HCT116 (cell line): Measurements from ENCODE around the gene DAAM2. TPM values are rescaled to one million over a fixed set of nuclear protein-coding genes. Genes with fewer than 3 reads are reported as not detected.

ENCODE experiments used
- ATAC-seq: fragments of 200-7000 bp; cut with Tn5 transposase; 2 replicates; pipeline ENCODE4 v1.9.1; 2020; ENCODE audit warnings: mild to moderate bottlenecking, moderate library complexity
- BruUV-seq: library from RNA; stranded (reverse); fragments of 400-500 nt; replicated peaks from 2 replicates; lab custom pipeline; 2021; lab: Mats Ljungman, UMichigan
- CTCF ChIA-PET: fragments of 300-600 bp; sonication (Branson Sonifier 250); formaldehyde crosslinking; loops from one replicate; lab custom pipeline; 2021; ENCODE audit warnings: antibody characterized with exemption; lab: Charles Lee
- POLR2A ChIA-PET: fragments of 300-600, 350-600 bp; sonication (Branson Sonifier 250); formaldehyde crosslinking; loops from one replicate; lab custom pipeline; 2021; ENCODE audit warnings: antibody characterized with exemption; lab: Charles Lee
- RAD21 ChIA-PET, 2 experiments: fragments of 300-600 bp; sonication (Branson Sonifier 250); formaldehyde crosslinking; loops; one replicate each; lab custom pipeline; 2023; ENCODE audit warnings: low total read pairs in 2 of 2; ENCODE audit not compliant: uncharacterized antibody in 2 of 2, unreplicated experiment in 2 of 2, low non-redundant PET in 1 of 2; lab: Charles Lee
- DNase-seq: peaks from one replicate; pipeline ENCODE4 v3.0.0-alpha.2; 2010; ENCODE audit warnings: low read depth, low spot score
- H2AFZ ChIP-seq: fragments of 200-600 bp; shearing (Covaris generic), sonication (generic); 2 replicates; pipeline ENCODE4 v1.6.1; 2017; ENCODE audit warnings: low read depth, mixed run types, mixed read lengths, antibody characterized with exemption, low read length; ENCODE audit not compliant: poor library complexity, severe bottlenecking
- H3K27ac ChIP-seq: 2 replicates; pipeline ENCODE4 v1.5.1; 2012; ENCODE audit warnings: low read depth, low read length
- H3K27me3 ChIP-seq: fragments of 200-600 bp; sonication (generic); 2 replicates; pipeline ENCODE4 v1.6.1; 2016; ENCODE audit warnings: mixed run types, low read length, mixed read lengths; ENCODE audit not compliant: insufficient read depth
- H3K36me3 ChIP-seq, 2 experiments: fragments of 200-500 bp in 1 of 2; fragments of 200-600 bp in 1 of 2; sonication (Bioruptor generic) in 1 of 2; sonication (generic) in 1 of 2; 2 replicates each; pipeline versions ENCODE4 v1.5.1 to v1.6.1; 2014 to 2016; ENCODE audit warnings: low read length in 2 of 2, inconsistent platforms in 1 of 2, mixed read lengths in 1 of 2, mixed run types in 1 of 2; ENCODE audit not compliant: insufficient read depth in 2 of 2, control insufficient read depth in 1 of 2
- H3K4me1 ChIP-seq, 2 experiments: fragments of 200-600 bp in 1 of 2; sonication (generic) in 1 of 2; 2 replicates each; pipeline versions ENCODE4 v1.5.1 to v1.6.1; 2012 to 2017; ENCODE audit warnings: low read length in 2 of 2, inconsistent platforms in 1 of 2, mild to moderate bottlenecking in 1 of 2, mixed read lengths in 1 of 2, mixed run types in 1 of 2, moderate library complexity in 1 of 2; ENCODE audit not compliant: insufficient read depth in 2 of 2, control insufficient read depth in 1 of 2
- H3K4me2 ChIP-seq: fragments of 200-600 bp; sonication (generic); 2 replicates; pipeline ENCODE4 v1.6.1; 2017; ENCODE audit warnings: mixed run types, low read length, mixed read lengths
- H3K4me3 ChIP-seq, 2 experiments: fragments of 200-600 bp in 1 of 2; sonication (generic) in 1 of 2; replicated peaks in 1 of 2; 2 replicates each; pipeline ENCODE4 v1.5.1; 2011 to 2016; ENCODE audit warnings: low read length in 2 of 2, control low read depth in 1 of 2, low read depth in 1 of 2, mild to moderate bottlenecking in 1 of 2, mixed read lengths in 1 of 2, mixed run types in 1 of 2
- H3K79me2 ChIP-seq: fragments of 200-600 bp; sonication (generic); 2 replicates; pipeline ENCODE4 v1.6.1; 2017; ENCODE audit warnings: mild to moderate bottlenecking, mixed run types, low read length, moderate library complexity, mixed read lengths; ENCODE audit not compliant: insufficient read depth
- H3K9ac ChIP-seq: fragments of 200-600 bp; sonication (generic); 2 replicates; pipeline ENCODE4 v1.6.1; 2016; ENCODE audit warnings: low read length, mixed read lengths
- H3K9me2 ChIP-seq: fragments of 200-600 bp; sonication (generic), shearing (Covaris generic); 2 replicates; pipeline ENCODE4 v1.6.1; 2017; ENCODE audit warnings: mixed run types, mild to moderate bottlenecking, moderate library complexity; ENCODE audit not compliant: insufficient read depth
- H3K9me3 ChIP-seq, 2 experiments: fragments of 200-500 bp in 1 of 2; fragments of 200-600 bp in 1 of 2; sonication (Bioruptor generic) in 1 of 2; sonication (generic) in 1 of 2; 2 replicates each; pipeline ENCODE4 v1.6.1; 2014 to 2017; ENCODE audit warnings: low read length in 2 of 2, mixed read lengths in 2 of 2, inconsistent platforms in 1 of 2, low read depth in 1 of 2, mild to moderate bottlenecking in 1 of 2, mixed run types in 1 of 2, moderate library complexity in 1 of 2; ENCODE audit not compliant: control insufficient read depth in 1 of 2, insufficient read depth in 1 of 2
- H4K20me1 ChIP-seq: fragments of 200-600 bp; sonication (generic), shearing (Covaris generic); 2 replicates; pipeline ENCODE4 v1.6.1; 2017; ENCODE audit warnings: mixed run types, mild to moderate bottlenecking, moderate library complexity; ENCODE audit not compliant: insufficient read depth
- CEBPB ChIP-seq: IDR thresholded peaks from 2 replicates; pipeline ENCODE4 v1.6.1; 2012; ENCODE audit warnings: low read depth
- EZH2 ChIP-seq: fragments of 200-600 bp; sonication (generic); IDR thresholded peaks from 2 replicates; pipeline ENCODE4 v1.6.1; 2017; ENCODE audit warnings: antibody characterized with exemption, mixed run types
- JUND ChIP-seq: IDR thresholded peaks from 2 replicates; pipeline ENCODE4 v1.6.1; 2012
- POLR2AphosphoS5 ChIP-seq: IDR thresholded peaks from 2 replicates; pipeline ENCODE4 v1.6.1; 2011; ENCODE audit warnings: mild to moderate bottlenecking, low read depth, low read length, moderate library complexity
- RAD21 ChIP-seq: IDR thresholded peaks from 2 replicates; pipeline ENCODE4 v1.6.1; 2012; ENCODE audit warnings: low read depth, mild to moderate bottlenecking
- SP1 ChIP-seq: IDR thresholded peaks from 2 replicates; pipeline ENCODE4 v1.6.1; 2012; ENCODE audit warnings: low read depth
- SRF ChIP-seq: IDR thresholded peaks from 2 replicates; pipeline ENCODE4 v1.6.1; 2012; ENCODE audit warnings: low read depth
- TCF7L2 ChIP-seq: IDR thresholded peaks from 2 replicates; pipeline ENCODE4 v1.7.0; 2011; ENCODE audit warnings: borderline replicate concordance, inconsistent platforms; ENCODE audit not compliant: insufficient read depth, insufficient read length; ENCODE audit errors: extremely low read depth
- ZNF274 ChIP-seq: fragments of 200-500 bp; sonication (Bioruptor generic); IDR thresholded peaks from 2 replicates; pipeline ENCODE4 v1.6.1; 2014; ENCODE audit warnings: mild to moderate bottlenecking, low read depth, low read length, inconsistent platforms
- intact Hi-C: fragments of 100-400 bp; cut with micrococcal nuclease; formaldehyde crosslinking; loops from 2 replicates; pipeline ENCODE4 v1.10.0; 2022
- total RNA-seq: library from RNA; stranded (reverse); gene quantifications from one replicate; pipeline ENCODE4 v1.2.1, GENCODE V29; 2021; ENCODE audit not compliant: unreplicated experiment
- TF ChIP-seq, protein P1 (sequence below): IDR thresholded peaks from 2 replicates; pipeline ENCODE4 v1.6.1; 2011; ENCODE audit warnings: mild to moderate bottlenecking, low read length, moderate library complexity; ENCODE audit not compliant: insufficient replicate concordance; ENCODE audit errors: extremely low read depth
- TF ChIP-seq, protein P2 (sequence below), 3 experiments: fragments of 200-600 bp in 1 of 3; sonication (generic) in 1 of 3; IDR thresholded peaks in 2 of 3; conservative IDR thresholded peaks in 1 of 3; 2 replicates each; pipeline ENCODE4 v1.5.1; 2012 to 2017; ENCODE audit warnings: low read depth in 2 of 3, low read length in 2 of 3, antibody characterized with exemption in 1 of 3, borderline replicate concordance in 1 of 3, control low read depth in 1 of 3, mild to moderate bottlenecking in 1 of 3, mixed read lengths in 1 of 3, mixed run types in 1 of 3, moderate library complexity in 1 of 3; ENCODE audit not compliant: insufficient read depth in 1 of 3
- TF ChIP-seq, protein P3 (sequence below): IDR thresholded peaks from 2 replicates; pipeline ENCODE4 v1.6.1; 2012

DAAM2 gene
- total RNA-seq, 1 experiment from 2014 or later = not detected

DNA sequence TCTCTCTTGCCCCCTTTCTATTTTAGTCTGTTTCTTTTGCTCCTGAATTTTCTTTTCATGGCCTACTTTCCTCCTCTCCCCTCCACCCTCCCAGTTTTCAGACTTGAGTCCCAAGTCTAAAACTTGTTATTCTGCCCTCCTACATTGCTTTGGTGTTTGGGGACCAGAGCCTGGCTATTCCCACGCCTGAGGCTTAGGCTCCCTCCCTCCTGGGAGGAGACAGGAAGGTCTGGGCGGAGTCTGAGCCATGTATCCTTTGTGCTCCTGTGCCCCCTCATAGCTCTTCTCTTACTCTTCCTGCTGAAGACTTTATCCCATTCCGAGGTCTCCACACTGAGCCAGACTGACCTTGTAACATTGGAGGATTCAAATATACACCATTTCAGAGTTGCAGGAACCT, 69.5 kb downstream of the DAAM2 start:
- H3K4me3 ChIP-seq = no peak overlapping the region
- no peaks in the 10 kb centered on the region for H3K36me3 ChIP-seq
- no peak for ATAC-seq
- CTCF ChIA-PET = no interaction called here
- no peaks in the 10 kb centered on the region for H4K20me1 ChIP-seq
- TF ChIP-seq POLR2AphosphoS5 (no peak), JUND (no peak), CEBPB (no peak), SP1 (no peak), TCF7L2 (no peak), SRF (no peak), ZNF274 (no peak), RAD21 (no peak), EZH2 (no peak)
- TF ChIP-seq, protein P1, sequence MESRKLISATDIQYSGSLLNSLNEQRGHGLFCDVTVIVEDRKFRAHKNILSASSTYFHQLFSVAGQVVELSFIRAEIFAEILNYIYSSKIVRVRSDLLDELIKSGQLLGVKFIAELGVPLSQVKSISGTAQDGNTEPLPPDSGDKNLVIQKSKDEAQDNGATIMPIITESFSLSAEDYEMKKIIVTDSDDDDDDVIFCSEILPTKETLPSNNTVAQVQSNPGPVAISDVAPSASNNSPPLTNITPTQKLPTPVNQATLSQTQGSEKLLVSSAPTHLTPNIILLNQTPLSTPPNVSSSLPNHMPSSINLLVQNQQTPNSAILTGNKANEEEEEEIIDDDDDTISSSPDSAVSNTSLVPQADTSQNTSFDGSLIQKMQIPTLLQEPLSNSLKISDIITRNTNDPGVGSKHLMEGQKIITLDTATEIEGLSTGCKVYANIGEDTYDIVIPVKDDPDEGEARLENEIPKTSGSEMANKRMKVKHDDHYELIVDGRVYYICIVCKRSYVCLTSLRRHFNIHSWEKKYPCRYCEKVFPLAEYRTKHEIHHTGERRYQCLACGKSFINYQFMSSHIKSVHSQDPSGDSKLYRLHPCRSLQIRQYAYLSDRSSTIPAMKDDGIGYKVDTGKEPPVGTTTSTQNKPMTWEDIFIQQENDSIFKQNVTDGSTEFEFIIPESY = no peak
- TF ChIP-seq, protein P2, sequence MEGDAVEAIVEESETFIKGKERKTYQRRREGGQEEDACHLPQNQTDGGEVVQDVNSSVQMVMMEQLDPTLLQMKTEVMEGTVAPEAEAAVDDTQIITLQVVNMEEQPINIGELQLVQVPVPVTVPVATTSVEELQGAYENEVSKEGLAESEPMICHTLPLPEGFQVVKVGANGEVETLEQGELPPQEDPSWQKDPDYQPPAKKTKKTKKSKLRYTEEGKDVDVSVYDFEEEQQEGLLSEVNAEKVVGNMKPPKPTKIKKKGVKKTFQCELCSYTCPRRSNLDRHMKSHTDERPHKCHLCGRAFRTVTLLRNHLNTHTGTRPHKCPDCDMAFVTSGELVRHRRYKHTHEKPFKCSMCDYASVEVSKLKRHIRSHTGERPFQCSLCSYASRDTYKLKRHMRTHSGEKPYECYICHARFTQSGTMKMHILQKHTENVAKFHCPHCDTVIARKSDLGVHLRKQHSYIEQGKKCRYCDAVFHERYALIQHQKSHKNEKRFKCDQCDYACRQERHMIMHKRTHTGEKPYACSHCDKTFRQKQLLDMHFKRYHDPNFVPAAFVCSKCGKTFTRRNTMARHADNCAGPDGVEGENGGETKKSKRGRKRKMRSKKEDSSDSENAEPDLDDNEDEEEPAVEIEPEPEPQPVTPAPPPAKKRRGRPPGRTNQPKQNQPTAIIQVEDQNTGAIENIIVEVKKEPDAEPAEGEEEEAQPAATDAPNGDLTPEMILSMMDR (IDR thresholded peaks at IDR 0.05 in 2 of 3, conservative IDR thresholded peaks at IDR 0.05 in 1 of 3; ENCODE audit: borderline replicate concordance in 1 of 3, insufficient read depth in 1 of 3, low read depth in 2 of 3, low read length in 2 of 3) = no peak
- TF ChIP-seq, protein P3, sequence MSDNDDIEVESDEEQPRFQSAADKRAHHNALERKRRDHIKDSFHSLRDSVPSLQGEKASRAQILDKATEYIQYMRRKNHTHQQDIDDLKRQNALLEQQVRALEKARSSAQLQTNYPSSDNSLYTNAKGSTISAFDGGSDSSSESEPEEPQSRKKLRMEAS = no peak
- peaks cover 42% of the 10 kb centered on the region for H3K27me3 ChIP-seq
- H3K9me2 ChIP-seq = no peaks in the 10 kb centered on the region
- no peak overlapping the region for H3K4me2 ChIP-seq
- H3K4me1 ChIP-seq = no peaks in the 10 kb centered on the region
- BruUV-seq = no TSS peak
- RAD21 ChIA-PET = no interaction called here
- no peak overlapping the region for H3K9ac ChIP-seq
- no peak for DNase-seq
- H2AFZ ChIP-seq = no peak overlapping the region
- POLR2A ChIA-PET = no interaction called here
- no peak overlapping the region for H3K27ac ChIP-seq
- H3K79me2 ChIP-seq = no peaks in the 10 kb centered on the region
- intact Hi-C loops = no loop called here
- H3K9me3 ChIP-seq = no peaks in the 10 kb centered on the region
